DMS 273 treated with DMSO at 0.1 percent for 48 hours (cell line): Measurements from ENCODE around the gene SOCS2.
A peak's percentile ranks its signal among the peaks of the same experiment; 100 is the strongest.

Experiments used
- DNase-seq: peaks from one replicate; lab custom pipeline; 2025; lab: John Stamatoyannopoulos, UW

Gene SOCS2

DNA sequence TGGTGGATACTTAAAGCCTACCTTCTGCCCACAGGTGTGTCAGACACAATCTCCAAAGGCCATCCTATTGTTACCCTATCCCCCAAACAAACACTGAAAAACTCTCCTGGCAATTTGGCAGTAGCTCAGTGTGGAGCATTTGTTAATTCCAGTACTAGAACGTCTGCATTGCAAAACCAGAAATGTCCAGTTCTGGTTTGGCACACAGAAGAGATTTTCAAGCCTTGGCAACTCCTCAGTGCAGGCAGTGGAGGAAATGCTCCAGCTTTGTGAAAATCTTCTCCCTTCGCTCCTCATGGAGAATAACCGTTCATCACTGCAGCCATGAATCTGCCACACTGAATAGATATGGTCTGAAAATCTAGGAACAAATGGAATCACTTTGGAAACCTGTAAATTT, 5.3 kb upstream of the SOCS2 start:
- DNase-seq: no peak

DNA sequence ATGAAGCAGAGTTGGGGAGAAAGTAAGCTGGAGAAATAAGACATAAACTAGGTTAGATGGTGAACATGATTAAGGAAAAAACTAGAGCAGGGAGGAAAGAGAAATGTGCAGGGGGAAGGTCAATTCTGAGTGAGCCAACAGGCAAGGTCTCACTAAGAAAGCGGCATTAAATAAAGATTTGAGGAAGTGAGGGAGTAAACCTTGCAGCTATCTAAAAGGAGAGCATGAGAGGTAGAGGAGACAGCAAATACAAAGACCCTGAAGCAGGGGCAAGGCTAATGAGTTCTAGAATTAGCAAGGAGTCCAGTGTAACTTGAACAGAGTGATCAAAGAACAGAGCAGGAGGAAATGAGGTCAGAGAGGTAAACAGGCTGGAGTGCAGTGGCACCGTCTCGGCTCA, 4.4 kb upstream of the SOCS2 start:
- no peak for DNase-seq

DNA sequence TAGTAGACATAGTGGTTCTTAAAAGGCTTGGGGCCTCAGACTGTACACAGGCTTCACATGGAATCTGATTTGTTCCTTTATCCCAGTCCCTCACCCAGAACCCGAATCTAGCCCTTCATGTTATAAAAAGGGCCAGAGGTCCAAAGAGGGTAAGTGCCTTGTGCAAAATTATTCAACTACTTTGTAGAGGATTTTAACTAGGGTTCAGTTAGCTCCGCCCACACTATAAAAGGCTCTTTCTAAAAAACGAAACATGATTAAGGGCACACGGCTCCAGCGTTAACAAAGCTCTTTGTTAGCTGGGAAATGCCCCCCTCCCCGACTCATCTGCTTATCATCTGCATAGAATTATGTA, 3.2 kb upstream of the SOCS2 start:
- DNase-seq: no peak

DNA sequence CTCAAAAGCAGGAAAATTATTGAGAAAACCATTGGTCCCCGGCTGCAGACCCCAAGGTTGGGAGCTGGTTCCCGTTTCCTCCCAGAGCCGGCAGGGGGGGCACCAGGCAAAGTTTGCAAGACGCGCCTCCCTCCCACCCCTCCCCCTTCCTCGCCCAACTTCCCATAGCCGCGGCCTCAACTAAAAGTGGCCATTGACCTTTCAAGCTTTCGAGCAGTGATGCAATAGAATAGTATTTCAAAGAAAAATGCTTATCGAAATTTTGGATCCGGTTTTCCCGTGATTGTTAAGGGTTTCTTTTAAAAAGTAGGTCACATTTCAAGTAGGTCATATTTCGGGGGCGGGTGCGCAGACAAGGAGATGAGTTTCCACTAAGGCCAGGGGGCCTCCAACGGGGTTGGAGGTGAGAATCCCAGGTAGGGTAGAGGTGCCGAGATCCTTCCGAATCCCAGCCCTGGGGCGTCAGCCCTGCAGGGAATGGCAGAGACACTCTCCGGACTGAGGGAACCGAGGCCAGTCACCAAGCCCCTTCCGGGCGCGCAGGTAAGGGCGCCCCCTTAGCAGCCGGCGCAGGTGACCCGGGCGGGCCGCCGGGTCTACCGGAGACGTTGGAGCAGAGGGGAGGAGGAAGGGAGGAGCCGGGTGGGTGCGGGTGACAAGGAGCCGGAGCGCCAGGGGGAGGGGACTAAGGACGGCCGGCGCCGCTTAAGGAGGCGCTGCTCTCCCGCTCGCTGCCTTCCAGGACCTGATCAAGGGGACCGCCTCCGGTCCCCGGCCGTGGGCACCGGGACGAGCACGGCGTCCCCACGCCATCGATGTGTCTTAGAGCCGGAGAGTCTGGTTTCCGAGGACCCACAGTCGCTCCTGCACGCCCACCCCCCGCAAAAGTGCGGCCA, 2.6 kb upstream of the SOCS2 start:
- DNase-seq: no peak

DNA sequence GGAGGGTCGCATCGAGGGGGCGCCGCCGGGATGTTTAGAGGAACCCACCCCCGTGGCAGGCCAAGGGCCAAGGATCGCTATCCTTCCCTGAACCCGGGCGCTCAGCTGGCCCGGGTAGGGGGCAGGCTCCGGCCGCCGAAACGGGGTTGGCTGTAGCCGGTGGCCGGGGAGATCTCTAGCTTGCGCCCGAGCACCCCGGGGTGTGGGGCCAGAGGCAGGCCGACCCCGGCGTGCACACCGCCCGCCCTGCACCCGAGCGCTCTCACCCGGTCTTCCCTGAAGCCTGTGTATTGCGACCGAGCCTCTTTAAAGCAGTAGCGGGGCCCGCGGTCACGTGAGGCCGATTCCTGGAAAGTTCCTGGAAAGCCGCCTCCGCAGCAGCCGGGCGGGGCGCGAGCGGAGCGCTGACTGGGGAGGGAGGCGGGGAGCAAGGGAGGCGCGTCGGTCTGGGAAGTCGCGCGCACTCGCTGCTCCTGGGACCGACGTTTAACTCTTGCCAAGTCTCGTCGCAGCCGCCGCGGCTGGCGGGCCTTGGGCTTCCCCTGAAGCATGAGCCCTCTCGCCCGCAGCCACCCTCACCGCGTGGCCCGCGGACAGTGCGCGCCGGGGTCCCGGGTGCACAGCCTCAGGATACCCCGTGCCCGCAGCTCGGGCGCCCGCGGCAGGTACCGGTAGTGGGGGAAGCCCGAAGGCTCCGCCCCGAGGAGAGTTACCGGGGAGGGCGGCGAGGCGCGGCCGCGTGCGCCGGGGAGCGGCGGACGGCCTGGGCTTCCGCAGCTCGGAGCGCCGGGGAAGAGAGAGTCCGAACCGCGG, 1.7 kb upstream of the SOCS2 start:
- DNase-seq: peak; percentile 48

DNA sequence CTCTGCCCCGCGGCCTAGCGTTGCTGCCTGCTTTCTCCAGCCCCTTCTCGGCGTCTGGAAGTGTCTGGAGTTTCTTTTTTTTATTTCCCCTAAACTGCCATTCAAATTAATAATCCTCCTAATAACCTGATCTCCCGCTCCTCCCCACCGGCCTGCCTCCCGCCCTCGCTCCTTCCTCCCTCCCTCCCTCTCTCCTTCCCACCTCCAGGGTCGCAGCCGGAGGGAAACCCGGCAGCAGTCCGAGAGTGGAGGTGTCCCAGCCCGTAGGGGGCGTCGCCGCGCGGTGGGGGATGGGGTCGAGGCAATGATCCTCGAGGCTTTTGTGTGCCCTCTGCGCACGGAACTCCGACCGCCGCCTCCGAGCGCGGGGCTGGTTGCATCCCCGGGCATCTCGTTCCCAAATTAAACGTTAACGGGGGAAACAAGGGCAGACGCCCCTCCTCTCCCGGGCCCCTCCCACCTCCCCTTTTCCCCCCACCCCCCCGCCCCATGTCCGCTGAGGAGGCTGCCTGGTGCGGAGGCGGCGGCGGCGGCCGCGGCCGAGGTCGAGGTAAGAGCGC, 1.0 kb upstream of the SOCS2 start:
- no peak for DNase-seq

DNA sequence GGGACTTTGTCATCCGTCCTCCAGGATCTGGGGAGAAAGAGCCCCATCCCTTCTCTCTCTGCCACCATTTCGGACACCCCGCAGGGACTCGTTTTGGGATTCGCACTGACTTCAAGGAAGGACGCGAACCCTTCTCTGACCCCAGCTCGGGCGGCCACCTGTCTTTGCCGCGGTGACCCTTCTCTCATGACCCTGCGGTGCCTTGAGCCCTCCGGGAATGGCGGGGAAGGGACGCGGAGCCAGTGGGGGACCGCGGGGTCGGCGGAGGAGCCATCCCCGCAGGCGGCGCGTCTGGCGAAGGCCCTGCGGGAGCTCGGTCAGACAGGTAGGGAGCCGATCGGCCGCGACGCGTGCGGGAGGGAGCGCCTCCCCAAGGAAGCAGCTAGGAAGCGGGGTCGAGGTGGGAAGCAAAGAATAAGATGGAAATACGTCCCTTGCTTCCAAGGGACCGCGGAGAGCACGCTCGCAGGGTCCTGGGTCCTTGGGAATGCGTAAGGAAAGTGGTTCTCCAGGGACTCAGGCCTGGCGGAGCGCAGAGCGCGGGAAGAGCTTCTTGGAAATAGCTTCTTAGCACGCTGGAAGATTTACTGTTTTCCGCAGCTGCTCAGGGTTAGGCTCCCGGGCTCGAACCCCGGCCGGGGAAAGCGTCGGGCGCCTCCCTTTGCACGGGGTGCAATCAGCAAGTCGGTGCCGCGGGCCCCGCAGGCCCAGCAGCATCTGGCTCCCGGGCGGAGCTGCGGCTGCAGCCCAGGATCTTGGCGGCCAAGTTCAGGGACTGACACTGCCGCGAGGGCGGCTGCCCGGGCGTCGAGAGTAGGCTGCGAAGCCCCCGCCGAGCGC, 457 bp downstream of the SOCS2 start:
- DNase-seq: no peak

DNA sequence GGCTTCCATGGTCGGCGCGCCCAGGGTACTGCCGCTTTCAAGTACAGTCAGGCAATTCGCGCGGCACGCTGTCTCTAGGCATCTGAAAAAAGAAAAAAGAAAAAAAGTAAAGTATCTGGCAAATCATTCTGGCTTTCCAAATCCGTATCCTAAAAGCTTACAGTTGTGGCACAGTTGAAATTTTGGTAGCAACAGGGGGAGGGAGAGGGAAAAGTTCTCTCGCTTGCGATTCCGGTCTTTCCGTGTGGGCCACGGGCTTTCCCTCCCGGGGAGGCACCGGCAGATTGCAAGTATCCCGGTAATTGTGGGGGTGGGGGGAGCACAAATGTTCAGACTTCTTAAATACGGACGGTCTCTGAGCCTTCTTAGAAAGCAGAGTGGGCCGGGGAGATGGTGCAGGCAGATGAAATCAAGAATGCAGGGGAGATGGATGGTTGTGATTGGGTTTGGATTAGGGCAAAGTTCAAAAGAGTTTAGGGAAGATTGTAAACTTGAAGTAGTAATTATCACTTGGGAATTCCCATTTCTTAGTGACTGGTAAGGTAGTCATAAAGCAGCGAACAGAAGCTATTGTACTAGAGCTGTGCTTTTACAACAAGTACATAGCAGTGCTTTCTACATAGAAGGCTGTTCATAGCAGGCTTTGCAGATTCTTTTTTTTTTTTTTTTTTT, 1.2 kb downstream of the SOCS2 start:
- DNase-seq: no peak

DNA sequence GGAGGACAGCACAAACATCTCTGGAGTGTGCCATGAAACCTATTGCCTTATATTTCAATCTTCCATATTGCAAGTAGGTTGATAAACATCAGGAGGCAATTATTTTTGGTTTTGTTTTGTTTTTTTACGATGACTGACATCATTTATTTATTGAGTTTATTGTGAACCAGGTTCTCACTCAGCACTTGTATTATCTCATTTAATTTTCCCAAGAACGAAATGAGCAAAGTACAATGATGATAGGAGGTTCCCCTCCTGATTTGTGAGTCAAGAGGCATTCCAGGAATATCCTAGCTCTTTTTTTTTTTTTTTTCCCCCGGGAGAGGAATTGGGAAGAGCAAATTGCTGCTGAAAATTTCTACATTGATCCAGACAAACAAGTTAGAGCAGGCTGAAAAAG, 4.7 kb downstream of the SOCS2 start:
- no peak for DNase-seq

DNA sequence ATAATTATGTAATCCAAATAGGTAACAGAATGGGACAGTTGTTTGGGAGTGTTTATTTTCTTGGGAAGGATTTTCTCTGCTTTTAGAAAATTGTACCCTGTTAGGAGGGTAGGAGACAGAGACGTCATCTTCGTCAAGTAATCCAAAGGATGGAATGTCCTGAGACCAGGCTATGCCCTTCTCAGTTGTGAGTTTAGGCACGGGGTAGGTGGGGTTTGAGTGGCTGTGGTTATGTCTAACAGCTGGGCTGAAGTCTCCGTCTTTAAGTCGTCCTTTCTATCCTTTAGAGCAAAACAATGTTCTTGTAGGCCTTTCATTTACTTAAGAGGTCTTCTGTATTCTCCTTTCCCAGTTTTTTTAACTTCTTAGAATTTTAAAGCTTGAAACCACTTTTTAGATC, 5.7 kb downstream of the SOCS2 start:
- DNase-seq: no peak

DNA sequence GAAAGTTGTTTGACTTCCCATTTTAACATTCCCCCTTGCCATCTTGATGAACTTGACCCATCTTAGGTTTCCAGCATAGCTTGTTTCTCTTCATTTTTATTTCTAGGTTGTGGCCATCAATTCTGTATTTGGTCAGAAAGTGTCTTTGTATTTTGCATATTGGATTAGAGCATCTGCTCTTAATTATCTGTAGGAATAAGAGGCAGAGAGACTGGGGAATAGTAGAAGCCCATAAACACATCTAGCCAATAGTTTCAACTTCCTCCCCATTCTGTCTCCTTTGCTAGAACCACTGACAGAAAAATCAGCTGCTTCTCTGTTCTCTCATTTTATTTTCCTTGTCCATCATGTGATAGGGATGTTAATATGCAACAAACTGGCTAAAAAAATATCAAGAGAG, 8.2 kb downstream of the SOCS2 start:
- DNase-seq: no peak

DNA sequence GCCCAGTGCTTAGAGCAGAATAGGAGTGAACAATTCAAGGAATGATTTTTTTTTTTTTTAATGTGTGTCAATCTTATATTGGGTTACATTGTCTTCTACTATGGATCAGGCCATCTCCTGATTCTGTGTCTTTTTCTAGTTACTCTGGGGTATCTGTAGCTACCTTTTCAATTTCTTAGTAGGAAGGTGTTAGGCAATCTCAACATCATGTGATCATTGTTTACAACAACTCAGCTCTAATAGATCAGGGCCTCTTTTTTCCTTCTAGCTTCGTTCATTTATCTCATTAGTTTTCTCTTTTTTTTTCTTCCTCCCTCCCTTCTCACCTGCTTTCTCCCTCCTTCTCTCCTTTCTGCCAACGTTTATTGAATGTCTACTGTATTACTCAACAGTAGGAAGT, 8.9 kb downstream of the SOCS2 start:
- DNase-seq: no peak

DNA sequence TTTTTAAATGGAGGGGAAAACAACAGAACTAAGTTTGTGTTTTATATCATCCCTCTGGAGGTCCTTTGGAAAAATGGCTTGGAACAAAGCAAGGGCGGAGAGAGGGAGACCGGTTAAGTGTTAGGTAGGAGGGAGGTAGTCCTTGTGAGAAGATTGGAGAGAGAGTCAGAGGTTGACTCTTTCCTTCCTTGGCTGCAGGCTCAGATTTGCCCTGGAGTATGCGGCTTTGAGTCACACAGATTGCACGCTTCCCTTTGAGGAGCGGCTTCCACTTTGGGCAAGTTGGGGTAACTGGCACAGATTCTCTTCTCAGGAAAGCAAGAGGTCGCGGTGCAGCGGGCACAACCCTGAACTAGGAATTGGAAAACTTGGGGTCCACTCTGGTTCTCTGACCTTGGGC, 9.9 kb downstream of the SOCS2 start:
- no peak for DNase-seq

DNA sequence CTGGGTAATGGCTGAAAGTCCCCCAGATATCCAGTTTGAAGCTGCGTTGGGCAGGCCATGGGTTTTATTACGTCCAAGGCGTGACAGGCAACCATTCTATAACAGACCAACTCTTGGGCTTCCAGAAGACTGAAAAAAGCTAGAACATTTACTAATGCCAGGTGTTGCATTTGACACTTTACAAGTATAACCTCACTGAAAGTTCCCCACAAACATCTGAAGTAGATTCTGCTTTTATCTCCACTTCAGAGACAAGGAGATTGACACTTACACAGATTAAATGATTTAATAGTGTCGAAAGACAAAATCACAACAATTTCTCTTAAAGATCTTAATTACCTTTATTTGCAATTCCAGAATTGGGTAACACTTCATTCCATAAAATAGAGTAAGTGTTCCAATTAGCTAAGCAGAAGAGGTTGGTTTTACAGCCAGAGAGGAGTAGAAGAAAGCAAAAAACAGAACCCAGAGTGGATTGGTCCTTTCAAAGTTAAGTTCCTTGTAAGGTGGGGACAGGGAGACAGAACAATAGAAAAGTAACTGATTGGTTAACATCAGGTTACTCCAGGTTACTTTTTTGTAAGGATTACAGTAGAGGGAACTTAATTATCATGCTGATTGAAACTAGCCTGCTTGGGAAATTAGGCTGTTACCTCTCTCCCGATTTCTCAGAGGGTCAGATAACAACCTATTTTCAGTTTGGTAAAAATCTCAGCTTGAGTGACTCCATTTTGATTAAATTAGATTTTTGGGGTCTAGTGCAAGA, 11.3 kb downstream of the SOCS2 start:
- DNase-seq: no peak

DNA sequence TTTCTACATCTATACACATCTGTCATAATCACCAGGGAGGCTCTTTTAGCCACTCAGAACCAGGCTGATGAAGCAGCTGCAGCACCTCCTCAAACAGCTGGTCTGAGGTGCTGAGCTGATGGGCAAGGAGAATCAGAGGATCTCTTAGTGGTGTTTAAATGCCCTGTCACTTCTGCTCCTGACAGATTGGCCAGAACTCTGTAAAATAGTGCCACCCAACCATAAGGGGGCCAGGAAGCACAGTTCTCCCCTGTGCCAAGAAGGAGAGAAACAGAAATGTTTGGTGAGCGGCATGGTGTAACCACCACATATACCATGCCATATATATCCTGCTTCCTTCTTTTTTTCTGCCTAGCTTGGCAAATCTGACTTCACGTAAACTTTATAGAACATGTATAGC, 12.8 kb downstream of the SOCS2 start:
- no peak for DNase-seq

DNA sequence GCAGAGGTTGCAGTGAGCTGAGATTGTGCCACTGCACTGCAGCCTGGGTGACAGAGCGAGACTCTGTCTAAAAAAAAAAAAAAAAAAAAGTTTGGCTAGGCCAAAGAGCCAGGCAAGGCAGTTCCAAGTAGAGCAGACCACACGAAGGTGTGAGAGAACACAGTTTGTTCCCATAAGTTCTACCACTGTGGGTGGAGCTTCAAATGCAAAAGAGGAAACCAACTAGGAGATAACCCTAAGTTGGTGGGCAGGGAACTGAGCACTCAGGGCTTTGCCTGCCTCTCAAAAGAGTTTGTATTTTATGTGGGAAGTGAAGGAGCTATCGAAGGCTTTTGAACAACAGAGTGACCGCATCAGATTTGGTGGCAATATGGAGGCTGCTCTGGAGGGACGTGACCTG, 15.1 kb downstream of the SOCS2 start:
- no peak for DNase-seq

DNA sequence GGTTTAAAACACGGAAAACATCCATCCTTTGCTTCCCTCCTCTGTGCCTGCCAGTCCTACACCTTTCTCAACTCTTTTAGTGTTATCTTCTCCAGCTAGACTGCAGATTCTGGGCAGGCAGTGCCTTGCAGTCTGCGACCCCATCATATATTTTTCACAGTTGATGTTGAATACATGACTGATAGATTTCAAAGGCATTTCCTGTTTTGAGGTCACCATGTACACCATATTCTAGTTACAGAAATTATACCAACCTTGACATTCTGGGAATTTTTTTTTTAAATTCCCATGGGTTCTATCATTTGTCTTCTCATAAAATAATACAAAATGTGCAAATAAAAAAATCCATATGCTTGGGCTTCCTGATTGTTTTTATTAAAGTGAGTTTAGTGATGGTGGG, 16.6 kb downstream of the SOCS2 start:
- no peak for DNase-seq

DNA sequence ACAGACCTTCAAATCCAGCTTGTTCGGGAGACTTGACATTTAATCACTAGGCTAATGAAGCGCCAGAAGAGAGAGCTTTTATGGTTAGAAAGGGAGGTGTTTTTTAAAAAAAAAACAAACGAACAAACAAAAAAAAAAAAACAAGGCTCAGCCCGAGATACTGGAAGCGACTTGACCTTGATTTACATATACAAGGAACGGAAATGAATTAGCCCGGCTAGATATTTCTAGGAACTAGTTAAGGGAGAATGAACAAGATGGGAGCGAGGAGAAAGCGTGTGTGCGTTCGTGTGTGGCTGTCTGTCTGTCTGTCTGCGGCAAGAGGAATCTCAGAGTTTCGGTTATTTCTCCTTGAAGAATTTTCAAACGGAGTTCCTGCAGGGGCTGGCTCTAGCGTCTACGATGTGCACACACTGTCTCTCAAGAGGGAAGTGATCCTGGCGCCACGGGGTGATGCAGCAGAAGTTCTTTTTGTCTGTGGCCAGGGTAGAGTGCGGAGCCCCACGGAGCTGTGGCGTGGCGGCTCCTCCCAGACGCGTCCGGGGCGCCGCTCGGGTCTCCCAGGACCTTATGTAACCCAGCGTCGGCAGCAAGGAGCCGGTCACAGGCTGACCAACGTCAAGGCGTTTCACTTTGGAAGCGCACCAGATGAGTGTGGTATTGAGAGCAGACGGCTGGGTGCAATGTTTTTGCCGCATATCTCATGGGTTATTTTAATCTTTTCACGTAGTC, 18.8 kb downstream of the SOCS2 start:
- DNase-seq: no peak

DNA sequence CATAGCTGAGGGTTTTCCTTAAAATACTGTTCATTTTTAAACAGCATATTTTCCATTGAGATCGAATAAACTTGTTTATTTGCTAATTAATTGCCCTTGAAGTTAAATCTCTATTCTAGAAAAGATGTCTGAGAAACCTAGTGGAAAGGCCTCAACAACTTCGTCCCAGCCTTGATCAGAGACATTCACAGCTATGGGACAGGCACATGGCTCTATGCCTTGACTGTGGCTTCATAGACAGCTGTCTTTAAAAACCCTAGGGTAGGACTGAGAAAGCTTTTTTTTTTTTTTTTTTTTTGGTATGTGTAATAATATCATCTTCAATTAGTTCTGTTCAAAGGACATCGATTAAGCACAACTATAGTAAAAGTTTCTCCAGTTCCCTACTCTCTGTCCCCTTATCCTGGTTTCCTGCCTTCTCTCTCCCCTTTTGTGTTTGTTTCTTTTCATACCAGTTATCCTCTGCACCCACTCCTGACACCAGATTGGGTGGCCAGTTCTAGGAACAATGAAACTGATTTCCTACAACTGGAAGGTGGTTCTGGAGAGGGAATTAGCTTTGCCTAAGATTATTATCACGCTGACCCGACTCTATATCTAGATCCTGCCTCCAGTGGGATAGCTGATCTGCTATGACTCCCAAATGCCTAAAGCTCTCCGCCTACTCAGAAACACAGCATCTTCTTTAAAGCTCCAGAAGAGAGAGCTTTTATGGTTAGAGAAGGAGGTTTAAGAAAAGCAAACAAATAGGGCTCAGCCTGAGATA, 20.3 kb downstream of the SOCS2 start:
- DNase-seq: no peak
